GM18511 (cell line): ENCODE measurements around the gene GRK6.

Experiments
- ATAC-seq: cut with Tn5 transposase; IDR thresholded peaks from one replicate; pipeline ENCODE4 v1.9.1; 2021; ENCODE audit warnings: mild to moderate bottlenecking, moderate library complexity; ENCODE audit not compliant: unreplicated experiment

Gene GRK6

DNA sequence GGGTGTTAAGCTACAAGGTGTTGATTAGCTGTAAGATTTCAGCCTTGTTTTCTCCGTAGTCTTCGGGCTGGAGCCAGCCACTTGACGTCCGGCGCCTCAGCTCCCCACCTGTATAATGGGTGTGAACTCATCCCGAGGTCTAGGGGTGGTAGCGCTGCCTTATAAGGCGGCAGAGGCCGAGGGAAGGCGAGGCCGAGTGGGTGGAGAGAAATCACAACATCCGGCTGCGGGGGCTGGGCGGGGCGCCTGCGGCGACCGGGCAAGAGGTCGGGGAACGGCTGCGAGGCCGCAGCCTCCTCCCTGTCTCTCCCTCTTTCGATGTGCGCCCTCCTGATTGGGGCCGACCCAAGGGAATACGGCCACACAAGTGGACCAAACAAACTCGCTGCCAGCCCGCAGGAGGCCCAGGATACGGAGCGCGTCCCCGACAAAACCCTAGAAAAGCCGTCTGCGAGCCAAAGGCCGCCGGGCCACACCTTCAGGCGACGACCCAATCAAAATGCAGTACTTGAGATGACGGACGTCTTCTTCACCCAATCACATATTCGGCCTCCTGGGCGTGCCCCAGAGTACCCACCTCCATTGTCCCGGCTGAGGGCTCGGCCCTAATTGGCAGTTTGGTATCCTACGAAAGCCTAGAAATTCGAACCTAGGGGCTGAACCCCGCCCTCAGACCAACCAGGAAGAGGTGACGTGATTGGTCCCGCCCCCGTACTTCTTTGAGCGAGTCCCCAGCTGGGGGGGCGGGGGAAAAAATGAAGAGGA, 493 bp upstream of the GRK6 start:
- ATAC-seq, result peak; percentile 81

DNA sequence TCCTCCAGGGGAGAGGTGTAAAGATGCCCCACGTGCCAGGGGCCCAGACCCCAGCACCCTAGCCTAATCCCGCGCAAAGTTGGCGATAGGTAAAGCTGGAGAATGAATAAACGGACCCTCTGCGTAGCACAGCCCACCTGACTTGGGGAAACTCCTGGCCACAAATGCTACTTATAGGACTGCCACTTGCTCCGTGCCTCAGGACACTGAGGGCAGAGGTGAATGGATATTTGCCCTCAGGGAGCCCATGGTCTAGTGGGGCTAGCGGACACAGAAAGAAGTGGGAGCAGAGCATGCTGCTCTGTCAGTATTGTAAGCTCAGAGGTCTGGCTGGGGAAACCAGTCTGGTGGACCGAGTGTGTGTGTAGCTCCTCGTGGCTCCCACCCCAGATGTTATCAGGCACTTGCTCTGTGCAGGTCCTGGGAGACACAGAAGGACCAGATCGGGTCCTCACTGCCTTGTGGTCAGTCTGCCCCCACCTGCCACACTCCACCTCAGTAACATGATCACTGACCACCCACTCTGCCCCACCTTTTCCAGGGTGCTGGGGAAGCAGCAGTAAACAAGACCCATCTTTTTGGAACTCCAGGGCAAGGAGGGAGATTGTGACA, 841 bp downstream of the GRK6 start:
- no peak for ATAC-seq

DNA sequence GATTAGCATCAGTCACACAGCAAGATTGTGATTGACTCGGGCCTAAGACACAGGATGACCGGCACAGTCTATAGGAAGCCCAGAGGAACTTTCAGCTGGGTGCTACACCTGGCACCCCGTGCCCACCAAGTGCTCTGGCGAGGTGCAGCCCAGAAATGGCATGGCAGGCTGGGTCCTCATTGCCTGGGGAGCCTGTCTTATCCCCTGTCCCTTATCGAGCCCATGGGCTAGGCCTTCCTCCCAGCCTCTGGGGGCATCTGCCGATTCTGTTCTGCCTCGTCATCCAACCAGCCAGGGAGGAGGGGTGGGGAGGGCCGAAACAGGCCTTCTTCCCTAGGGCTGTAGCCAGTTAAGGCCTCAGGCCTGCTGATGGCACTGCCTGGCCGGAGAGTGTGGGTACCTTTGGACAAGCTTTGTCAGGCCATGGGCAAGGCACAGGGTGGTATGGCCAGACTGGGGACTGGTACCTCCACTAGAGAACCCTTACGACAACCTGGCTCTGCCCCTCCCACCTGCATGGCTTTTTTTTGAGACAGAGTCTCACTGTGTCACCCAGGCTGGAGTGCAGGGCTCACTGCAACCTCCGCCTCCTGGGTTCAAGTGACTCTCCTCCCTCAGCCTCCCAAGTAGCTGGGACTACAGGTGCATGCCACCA, 1.6 kb downstream of the GRK6 start:
- ATAC-seq, result no peak

DNA sequence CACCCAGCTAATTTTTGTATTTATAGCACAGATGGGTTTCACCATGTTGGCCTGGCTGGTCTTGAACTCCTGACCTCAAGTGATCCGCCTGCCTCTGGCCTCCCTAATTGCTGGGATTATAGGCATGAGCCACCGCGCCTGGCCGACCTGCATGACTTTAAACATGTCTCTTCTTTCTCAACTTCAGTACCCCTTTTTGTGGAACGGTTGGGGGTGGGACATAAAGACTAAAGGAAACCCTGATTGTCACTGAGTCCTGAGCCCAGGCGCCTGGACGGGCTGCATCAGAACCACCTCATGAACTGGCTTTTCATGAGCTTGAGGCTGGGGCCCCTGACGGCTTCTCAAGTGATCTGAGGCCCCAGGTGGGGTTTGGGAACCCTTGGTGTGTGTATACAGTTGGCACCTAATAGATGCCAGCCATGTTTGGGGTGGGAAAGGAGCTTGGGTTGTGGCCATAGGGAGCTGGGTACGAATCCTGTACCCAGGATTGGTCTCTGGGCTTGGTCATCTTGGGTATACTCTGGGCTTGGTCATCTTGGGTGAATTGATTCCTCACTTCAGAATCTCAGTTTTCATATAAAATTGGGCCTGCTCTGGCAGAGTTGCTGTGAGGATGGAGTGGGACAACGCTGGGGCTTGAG, 2.2 kb downstream of the GRK6 start:
- ATAC-seq, result no peak

DNA sequence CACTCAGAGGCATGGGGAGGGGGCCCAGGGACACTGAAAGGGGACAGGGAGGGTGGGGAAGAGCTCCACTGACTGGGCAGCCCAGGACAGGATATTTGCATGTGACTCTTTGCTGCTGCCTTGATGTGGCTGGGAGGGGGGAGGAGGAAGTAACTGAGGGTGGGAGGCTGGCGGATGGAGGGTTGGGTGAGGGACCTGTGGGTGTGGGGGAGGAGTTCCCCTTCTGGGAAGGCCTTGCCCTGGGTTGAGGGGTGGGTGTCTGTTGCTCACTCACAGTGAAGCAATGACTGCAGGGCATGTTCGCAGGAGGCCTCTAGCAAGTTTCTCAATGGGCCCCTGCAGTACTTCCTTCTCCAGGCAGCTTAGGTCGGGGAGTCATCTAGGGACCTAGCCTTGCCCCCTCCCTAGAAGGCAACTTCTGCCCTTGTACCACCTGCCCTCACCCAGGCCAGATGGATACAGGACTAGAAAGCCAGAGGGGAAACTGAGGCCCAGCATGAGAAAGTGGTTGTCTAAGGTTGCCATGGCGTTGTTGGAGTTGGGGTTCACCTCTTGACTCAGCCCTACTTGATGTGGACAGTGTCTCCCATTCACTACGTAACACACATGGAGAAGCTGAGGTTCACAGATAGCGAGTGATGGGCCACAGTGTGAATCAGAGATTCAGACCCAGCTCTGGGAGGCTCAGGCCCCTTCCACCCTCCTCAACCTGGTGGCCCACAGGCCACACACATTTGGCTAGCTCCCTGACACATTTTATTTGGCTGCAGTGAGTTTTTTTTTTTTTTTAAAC, 3.0 kb downstream of the GRK6 start:
- ATAC-seq, result no peak

DNA sequence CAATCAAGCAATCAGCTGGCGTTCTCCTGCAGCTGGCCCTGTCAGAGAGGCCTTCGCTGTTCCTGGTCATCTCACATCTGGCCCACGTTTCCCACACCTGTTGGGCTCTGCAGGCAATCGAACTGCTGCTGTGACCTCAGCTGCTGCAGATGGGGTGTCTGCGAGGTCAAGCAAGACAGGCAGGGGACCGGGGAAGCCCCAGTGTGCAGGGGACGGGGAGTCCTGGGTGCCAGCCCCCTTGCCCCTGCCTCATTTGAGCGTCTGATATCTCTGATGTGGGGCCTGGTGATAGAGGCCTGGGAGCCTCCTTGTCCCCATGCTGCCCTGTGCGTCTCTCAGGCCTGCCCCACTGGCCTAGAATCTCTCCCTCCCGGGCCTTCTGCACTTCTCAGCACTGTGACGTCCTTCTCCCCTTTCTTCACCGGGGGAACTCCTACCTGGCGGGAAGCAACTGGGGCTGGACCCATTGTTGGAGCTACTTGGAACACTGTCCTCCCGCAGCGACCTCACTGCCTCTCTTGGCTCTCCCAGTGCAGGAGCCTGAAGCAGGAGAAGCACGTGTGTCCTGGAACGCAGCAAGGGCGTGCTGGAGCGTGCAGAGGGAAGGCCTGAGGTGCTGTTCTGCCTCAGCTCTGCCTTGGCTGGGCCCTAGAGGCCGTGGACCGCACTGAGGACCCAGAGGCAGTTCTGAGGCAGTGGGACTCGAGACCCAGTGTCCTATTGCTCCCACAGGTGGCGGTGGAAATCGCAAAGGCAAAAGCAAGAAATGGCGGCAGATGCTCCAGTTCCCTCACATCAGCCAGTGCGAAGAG, 3.9 kb downstream of the GRK6 start:
- ATAC-seq, result no peak

DNA sequence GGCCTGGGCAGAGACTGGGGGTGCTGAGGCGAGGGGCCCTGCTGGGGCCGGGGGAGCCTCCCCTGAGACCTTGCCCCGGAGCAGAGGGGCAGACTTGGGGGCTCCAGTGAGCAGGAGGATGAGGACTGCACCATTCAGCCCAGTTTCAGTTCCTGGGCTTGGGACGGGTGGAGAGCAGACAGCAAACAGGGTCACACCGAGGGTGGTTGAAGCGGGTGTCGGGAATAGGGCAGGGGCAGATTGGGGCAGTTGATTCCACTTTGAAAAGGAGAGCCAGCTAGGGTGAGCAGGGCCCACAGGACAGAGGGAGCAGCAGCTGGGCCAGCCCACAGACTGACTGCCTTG, 4.5 kb downstream of the GRK6 start:
- no peak for ATAC-seq

DNA sequence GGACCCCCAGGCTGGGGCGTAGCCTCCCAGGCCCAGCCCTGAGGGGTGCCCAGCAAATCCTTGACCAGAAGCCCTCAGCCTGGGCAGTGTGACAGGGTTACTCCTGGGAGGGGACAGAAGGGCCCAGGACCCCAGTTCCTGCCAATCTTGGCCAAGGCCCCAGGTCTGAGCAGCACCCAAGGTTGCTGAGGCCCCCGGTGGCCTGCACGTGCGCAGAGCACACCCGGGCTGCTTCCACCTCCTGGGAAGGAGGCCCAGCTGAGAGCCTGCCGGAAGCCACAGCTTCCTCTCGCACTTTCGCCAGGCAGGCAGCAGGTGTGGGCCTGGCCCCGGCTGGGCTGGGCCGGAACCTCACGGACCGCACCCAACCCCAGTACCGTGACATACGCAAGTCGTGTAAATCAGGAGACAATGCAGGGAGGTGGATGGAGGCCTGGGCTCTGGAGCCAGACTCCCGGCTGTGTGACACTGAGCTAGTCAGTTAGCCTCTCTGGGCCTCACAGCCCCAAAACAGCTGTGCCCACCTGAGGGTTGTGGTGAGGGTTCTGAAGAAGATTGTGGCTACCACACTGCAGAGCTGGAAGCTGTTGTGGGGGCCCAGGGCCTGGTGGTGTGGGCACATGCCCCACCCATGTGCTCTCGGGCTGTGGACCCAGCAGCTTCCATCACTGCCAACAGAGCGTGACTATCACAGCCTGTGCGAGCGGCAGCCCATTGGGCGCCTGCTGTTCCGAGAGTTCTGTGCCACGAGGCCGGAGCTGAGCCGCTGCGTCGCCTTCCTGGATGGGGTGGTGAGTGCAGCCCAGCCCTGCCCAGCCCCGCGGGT, 5.1 kb downstream of the GRK6 start:
- peak; percentile 60 for ATAC-seq

DNA sequence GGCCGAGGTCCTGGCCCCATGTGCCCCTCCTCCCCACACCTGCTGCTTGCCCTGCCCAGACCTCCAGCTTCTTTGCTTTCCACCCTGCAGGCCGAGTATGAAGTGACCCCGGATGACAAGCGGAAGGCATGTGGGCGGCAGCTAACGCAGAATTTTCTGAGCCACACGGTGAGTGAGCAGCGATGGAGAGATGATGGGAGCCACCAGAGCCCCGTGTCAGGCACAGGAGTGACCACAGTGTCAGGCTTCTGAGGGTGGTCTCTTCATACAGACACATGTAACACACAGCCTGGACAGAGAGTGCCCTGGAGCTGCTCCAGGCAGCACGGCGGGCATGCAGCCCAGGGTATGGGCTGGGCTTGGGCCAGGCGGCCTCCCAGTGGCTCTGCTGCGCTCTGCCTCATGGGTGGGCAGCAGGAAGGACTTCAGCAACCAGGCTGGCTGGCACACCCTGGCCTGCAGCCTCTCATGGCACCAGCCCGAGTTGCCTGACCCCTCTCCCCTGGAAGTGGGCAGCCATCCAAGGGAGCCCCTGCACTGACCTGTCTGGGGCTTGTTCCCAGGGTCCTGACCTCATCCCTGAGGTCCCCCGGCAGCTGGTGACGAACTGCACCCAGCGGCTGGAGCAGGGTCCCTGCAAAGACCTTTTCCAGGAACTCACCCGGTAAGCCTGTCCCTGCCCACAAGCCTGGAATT, 5.8 kb downstream of the GRK6 start:
- no peak for ATAC-seq

DNA sequence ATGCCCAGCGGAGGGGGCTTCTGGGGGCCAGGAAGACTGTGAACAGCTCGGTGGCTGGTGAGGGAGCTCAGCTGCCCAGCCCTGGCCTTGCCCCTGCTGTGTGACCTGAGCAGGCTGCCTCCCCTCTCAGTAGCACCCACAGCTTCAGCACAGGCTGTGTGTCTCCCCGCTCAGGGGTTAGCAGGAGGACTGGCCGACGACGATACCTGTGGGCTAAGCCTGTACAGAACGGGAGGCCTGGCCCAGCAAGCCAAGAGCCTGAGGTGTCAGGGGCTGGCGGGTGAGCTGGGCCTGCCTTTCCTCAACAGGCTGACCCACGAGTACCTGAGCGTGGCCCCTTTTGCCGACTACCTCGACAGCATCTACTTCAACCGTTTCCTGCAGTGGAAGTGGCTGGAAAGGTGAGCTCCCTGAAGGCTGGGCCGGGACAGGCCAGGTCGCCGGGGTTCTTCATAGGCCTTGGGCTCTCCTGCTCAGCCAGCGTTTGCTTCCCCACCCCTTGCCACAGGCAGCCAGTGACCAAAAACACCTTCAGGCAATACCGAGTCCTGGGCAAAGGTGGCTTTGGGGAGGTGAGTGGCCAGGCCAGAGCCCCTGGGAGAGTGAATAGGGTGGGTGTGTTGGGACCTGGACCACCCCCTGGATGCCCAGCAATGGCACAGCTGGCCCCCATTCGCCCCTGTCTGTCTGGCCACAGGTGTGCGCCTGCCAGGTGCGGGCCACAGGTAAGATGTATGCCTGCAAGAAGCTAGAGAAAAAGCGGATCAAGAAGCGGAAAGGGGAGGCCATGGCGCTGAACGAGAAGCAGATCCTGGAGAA, 6.6 kb downstream of the GRK6 start:
- no peak for ATAC-seq

DNA sequence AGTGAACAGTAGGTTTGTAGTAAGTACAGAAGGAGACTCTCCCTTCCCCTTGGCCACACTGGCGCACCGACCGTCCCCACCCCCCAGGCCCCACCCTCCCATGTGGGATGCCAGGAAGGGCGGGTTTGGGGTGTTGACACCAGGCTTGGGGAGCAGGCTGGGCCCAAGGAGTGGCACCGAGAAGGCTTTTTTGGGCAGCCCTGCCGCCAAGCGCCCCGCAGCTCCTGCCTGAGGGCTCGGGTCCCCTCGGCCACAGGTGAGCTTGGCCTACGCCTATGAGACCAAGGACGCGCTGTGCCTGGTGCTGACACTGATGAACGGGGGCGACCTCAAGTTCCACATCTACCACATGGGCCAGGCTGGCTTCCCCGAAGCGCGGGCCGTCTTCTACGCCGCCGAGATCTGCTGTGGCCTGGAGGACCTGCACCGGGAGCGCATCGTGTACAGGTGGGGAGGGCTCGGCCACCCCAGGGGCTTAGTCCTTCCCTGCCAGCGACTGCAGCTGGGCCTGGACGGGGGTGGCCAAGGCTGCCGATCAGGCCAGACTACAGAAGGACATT, 7.3 kb downstream of the GRK6 start:
- ATAC-seq, result no peak

DNA sequence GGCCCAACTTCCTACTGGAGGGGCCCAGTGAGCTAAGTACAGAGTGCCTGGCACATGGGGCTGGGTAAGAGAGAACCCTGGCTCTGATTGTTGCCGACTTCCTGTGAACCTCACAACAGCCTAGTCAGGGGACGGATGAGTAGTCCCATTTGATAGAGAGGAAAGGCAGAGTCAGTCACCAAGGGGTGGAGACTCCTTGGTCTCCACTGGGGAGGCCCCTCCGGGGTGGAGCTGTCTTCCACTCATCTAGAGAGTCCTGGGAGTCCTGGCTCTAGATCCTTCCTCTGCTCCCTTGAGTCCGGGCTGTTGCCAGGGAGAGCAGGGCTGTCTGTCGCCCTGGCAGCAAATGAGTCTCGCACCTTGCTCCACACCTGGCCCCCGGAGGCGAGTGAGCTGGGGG, 8.0 kb downstream of the GRK6 start:
- no peak for ATAC-seq

DNA sequence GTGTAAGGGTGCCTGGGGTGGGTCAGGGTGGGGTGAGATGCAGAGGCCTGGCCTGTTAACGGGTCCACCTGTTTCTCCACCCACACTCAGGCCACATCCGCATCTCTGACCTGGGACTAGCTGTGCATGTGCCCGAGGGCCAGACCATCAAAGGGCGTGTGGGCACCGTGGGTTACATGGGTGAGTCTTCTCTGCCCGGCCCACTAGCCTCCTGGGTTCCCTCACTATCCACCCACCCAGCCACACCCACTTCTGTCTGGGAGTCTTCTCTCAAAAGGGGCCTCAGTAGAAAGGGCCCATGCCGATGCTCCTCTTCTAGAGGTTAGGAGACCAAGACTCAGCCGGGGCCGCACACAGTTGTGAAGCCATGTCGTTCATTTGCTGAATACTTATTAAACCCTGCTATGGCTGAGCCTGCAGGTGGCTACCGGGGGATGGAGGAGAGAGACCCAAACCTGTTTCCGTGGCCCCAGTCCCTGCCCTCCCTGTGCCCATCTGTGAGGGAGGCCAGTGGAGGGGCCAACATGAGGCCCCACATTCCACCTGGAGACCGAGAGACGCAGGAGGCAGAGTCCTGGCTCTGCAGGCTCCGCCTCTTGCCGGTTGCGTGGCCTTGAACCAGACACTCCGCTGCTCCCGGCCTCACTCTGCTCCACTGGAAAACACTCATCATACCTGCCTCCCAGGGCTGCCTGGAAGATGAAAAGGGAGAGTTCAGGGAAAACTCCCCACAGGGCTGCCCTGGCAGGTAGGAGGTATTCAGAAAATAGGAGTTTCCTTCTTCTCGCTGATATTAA, 8.7 kb downstream of the GRK6 start:
- no peak for ATAC-seq

DNA sequence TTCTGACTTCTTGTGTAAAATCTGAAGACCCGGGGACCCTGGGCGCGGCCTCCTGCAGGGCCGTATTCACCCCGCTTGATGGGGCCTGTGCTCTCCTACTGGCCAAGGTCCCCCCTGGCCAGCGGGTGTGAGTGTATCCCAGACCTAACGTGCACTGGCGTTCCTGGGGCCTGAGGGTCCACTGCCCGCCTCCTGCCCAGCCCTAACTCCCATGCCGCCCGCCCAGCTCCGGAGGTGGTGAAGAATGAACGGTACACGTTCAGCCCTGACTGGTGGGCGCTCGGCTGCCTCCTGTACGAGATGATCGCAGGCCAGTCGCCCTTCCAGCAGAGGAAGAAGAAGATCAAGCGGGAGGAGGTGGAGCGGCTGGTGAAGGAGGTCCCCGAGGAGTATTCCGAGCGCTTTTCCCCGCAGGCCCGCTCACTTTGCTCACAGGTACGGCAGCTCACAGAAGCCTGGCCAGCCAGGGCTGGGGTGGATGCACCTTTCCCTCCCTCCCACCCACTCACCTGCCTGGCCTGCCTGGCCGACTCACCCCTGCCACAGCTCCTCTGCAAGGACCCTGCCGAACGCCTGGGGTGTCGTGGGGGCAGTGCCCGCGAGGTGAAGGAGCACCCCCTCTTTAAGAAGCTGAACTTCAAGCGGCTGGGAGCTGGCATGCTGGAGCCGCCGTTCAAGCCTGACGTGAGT, 9.5 kb downstream of the GRK6 start:
- ATAC-seq, result no peak

DNA sequence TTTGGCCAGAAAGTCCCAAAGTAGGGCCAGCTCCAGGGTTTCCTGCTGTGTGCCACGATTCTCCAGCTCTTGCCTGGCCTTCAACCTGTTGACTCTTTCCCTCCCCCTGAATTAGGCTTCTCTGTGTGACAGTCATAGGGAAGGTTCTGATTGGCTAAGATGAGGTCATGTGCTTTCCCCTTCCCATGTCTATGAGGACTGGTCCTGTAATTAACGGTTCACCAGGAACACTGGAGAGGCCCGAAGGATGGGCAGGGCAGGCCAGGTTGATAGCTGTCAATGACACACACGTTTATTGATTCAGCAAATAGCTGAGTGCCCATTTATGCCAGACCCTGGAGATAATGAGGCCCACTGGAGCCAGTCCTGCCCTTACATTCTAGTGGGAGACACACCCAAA, 11.1 kb downstream of the GRK6 start:
- ATAC-seq, result no peak

DNA sequence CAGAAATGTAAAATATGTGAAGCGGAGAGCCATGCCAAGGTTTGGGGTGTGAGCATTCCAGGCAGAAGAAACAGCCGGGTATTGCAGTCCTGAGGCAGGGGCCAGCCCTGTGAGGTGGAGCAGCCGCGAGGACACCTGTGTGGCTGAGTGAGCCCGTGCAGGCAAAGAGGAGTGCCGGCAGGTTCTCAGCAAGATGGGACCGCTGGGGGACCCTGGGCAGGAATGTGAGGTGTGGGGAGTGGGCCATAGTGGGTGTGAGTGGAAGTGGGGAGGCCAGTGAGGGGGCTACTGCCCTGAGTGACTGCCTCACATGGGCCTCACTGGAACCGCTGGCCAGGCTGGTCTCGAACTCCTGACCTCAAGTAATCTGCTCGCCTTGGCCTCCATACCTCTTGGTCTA, 12.0 kb downstream of the GRK6 start:
- ATAC-seq, result no peak
